ENCODE results near the gene NDUFAF2. TPM values are rescaled to one million over a fixed set of nuclear protein-coding genes. Genes with fewer than 3 reads are reported as not detected.

The NDUFAF2 gene
- total RNA-seq, 2 experiments from 2014 or later = 48.5 to 48.8 TPM

GRCh38 chr5:61097465-61097864, 152.5 kb downstream of the NDUFAF2 start:
- H3K9me3 Mint-ChIP-seq = peaks cover 7% of the 10 kb centered on the region
- no peaks in the 10 kb centered on the region for H3K27me3 Mint-ChIP-seq
- no peaks in the 10 kb centered on the region for H3K4me1 Mint-ChIP-seq
- DNase-seq = no peak
- H3K27ac Mint-ChIP-seq = no peak overlapping the region
- H3K4me3 Mint-ChIP-seq = no peak overlapping the region
- peaks cover 52% of the 10 kb centered on the region for H3K36me3 Mint-ChIP-seq

GRCh38 chr5:61098251-61098995, 153.4 kb downstream of the NDUFAF2 start:
- Mint-ChIP-seq H3K4me1 (no peaks in the 10 kb centered on the region), H3K27ac (no peak overlapping the region), H3K9me3 (peaks cover 7% of the 10 kb centered on the region), H3K36me3 (peaks cover 52% of the 10 kb centered on the region), H3K27me3 (no peaks in the 10 kb centered on the region), H3K4me3 (no peak overlapping the region)
- no peak for DNase-seq

- Mint-ChIP-seq H3K4me3 (no peak overlapping the region), H3K36me3 (peaks cover 51% of the 10 kb centered on the region), H3K9me3 (peaks cover 8% of the 10 kb centered on the region), H3K27me3 (no peaks in the 10 kb centered on the region), H3K4me1 (no peaks in the 10 kb centered on the region), H3K27ac (no peak overlapping the region)
- DNase-seq = no peak
Measured at GRCh38 chr5:61100437-61100836, 155.4 kb downstream of the NDUFAF2 start.

GRCh38 chr5:61114441-61114840, 169.4 kb downstream of the NDUFAF2 start:
- Mint-ChIP-seq H3K27ac (no peak overlapping the region), H3K36me3 (peaks cover 46% of the 10 kb centered on the region), H3K27me3 (no peaks in the 10 kb centered on the region), H3K4me3 (no peak overlapping the region), H3K4me1 (no peaks in the 10 kb centered on the region), H3K9me3 (peaks cover 24% of the 10 kb centered on the region)
- DNase-seq = no peak

GRCh38 chr5:61115968-61116367, 171.0 kb downstream of the NDUFAF2 start:
- Mint-ChIP-seq H3K9me3 (peaks cover 14% of the 10 kb centered on the region), H3K36me3 (peaks cover 38% of the 10 kb centered on the region), H3K27ac (no peak overlapping the region), H3K4me3 (no peak overlapping the region), H3K4me1 (no peaks in the 10 kb centered on the region), H3K27me3 (no peaks in the 10 kb centered on the region)
- DNase-seq = no peak

GRCh38 chr5:61119066-61119465, 174.1 kb downstream of the NDUFAF2 start:
- H3K36me3 Mint-ChIP-seq = peaks cover 26% of the 10 kb centered on the region
- H3K4me3 Mint-ChIP-seq = no peak overlapping the region
- no peaks in the 10 kb centered on the region for H3K4me1 Mint-ChIP-seq
- DNase-seq = no peak
- H3K27me3 Mint-ChIP-seq = no peaks in the 10 kb centered on the region
- no peak overlapping the region for H3K27ac Mint-ChIP-seq
- peaks cover 4% of the 10 kb centered on the region for H3K9me3 Mint-ChIP-seq

- Mint-ChIP-seq H3K4me1 (no peaks in the 10 kb centered on the region), H3K27ac (no peak overlapping the region), H3K9me3 (no peaks in the 10 kb centered on the region)
Measured at GRCh38 chr5:61120534-61120933, 175.5 kb downstream of the NDUFAF2 start.

GRCh38 chr5:61123145-61123544, 178.1 kb downstream of the NDUFAF2 start:
- Mint-ChIP-seq H3K36me3 (peaks cover 17% of the 10 kb centered on the region), H3K9me3 (peaks cover 1% of the 10 kb centered on the region), H3K4me1 (no peaks in the 10 kb centered on the region), H3K27me3 (no peaks in the 10 kb centered on the region), H3K27ac (no peak overlapping the region), H3K4me3 (no peak overlapping the region)
- DNase-seq = no peak

More at GRCh38 chr5:61120534-61120933, 175.5 kb downstream of the NDUFAF2 start:
- DNase-seq = no peak
- H3K4me3 Mint-ChIP-seq = no peak overlapping the region
- H3K36me3 Mint-ChIP-seq = peaks cover 12% of the 10 kb centered on the region
- H3K27me3 Mint-ChIP-seq = no peaks in the 10 kb centered on the region

- peaks cover 1% of the 10 kb centered on the region for H3K9me3 Mint-ChIP-seq
- DNase-seq = no peak
- no peaks in the 10 kb centered on the region for H3K27me3 Mint-ChIP-seq
- H3K27ac Mint-ChIP-seq = no peak overlapping the region
- H3K4me1 Mint-ChIP-seq = no peaks in the 10 kb centered on the region
- H3K4me3 Mint-ChIP-seq = no peak overlapping the region
- peaks cover 8% of the 10 kb centered on the region for H3K36me3 Mint-ChIP-seq
Measured at GRCh38 chr5:61130289-61130688, 185.3 kb downstream of the NDUFAF2 start.

- Mint-ChIP-seq H3K9me3 (no peaks in the 10 kb centered on the region), H3K4me3 (no peak overlapping the region), H3K36me3 (peaks cover 3% of the 10 kb centered on the region), H3K4me1 (no peaks in the 10 kb centered on the region), H3K27ac (no peak overlapping the region), H3K27me3 (no peaks in the 10 kb centered on the region)
- no peak for DNase-seq
Measured at GRCh38 chr5:61132559-61132958, 187.6 kb downstream of the NDUFAF2 start.

- no peaks in the 10 kb centered on the region for H3K9me3 Mint-ChIP-seq
- H3K4me3 Mint-ChIP-seq = no peak overlapping the region
- DNase-seq = no peak
- H3K27ac Mint-ChIP-seq = no peak overlapping the region
- no peaks in the 10 kb centered on the region for H3K27me3 Mint-ChIP-seq
- no peaks in the 10 kb centered on the region for H3K4me1 Mint-ChIP-seq
- peaks cover 5% of the 10 kb centered on the region for H3K36me3 Mint-ChIP-seq
Measured at GRCh38 chr5:61137835-61138234, 192.8 kb downstream of the NDUFAF2 start.

- Mint-ChIP-seq H3K27me3 (no peaks in the 10 kb centered on the region), H3K36me3 (peaks cover 3% of the 10 kb centered on the region), H3K27ac (no peak overlapping the region), H3K4me1 (no peaks in the 10 kb centered on the region), H3K4me3 (no peak overlapping the region), H3K9me3 (no peaks in the 10 kb centered on the region)
- DNase-seq = no peak
Measured at GRCh38 chr5:61139094-61139873, 194.3 kb downstream of the NDUFAF2 start.

GRCh38 chr5:61139931-61140330, 194.9 kb downstream of the NDUFAF2 start:
- peaks cover 7% of the 10 kb centered on the region for H3K36me3 Mint-ChIP-seq

GRCh38 chr5:61141801-61142200, 196.8 kb downstream of the NDUFAF2 start:
- DNase-seq = no peak
- no peaks in the 10 kb centered on the region for H3K4me1 Mint-ChIP-seq
- H3K36me3 Mint-ChIP-seq = peaks cover 12% of the 10 kb centered on the region
- H3K9me3 Mint-ChIP-seq = peaks cover 7% of the 10 kb centered on the region
- no peak overlapping the region for H3K4me3 Mint-ChIP-seq
- no peak overlapping the region for H3K27ac Mint-ChIP-seq
- H3K27me3 Mint-ChIP-seq = no peaks in the 10 kb centered on the region

More at GRCh38 chr5:61139931-61140330, 194.9 kb downstream of the NDUFAF2 start:
- Mint-ChIP-seq H3K4me1 (no peaks in the 10 kb centered on the region), H3K27me3 (no peaks in the 10 kb centered on the region), H3K4me3 (no peak overlapping the region), H3K9me3 (no peaks in the 10 kb centered on the region), H3K27ac (no peak overlapping the region)
- no peak for DNase-seq

- H3K27me3 Mint-ChIP-seq = no peaks in the 10 kb centered on the region
- no peaks in the 10 kb centered on the region for H3K4me1 Mint-ChIP-seq
- no peak for DNase-seq
- H3K36me3 Mint-ChIP-seq = peaks cover 11% of the 10 kb centered on the region
- no peak overlapping the region for H3K27ac Mint-ChIP-seq
- no peak overlapping the region for H3K4me3 Mint-ChIP-seq
- H3K9me3 Mint-ChIP-seq = peaks cover 9% of the 10 kb centered on the region
Measured at GRCh38 chr5:61142391-61142790, 197.4 kb downstream of the NDUFAF2 start.

Measured in activated naive CD8-positive, alpha-beta T cell treated with anti-CD3 and anti-CD28 coated beads for 36 hours (primary cell).